SHP77 treated with DMSO at 0.1 percent for 48 hours (cell line): ENCODE results near the gene BGLAP.
A peak's percentile ranks its signal among the peaks of the same experiment; 100 is the strongest.
"Not testable (repeated sequence)": the region's sequence is repeated elsewhere in the genome, so short reads cannot be mapped to it uniquely, and the experiment has no call there.

Source experiments
- DNase-seq: peaks from one replicate; lab custom pipeline; 2025; lab: John Stamatoyannopoulos, UW

BGLAP gene

GRCh38 chr1:156241926-156242325 lies at the start of gene BGLAP:
Gene BGLAP, plus strand, starts transcription at chr1:156242184. Its CDS starts 48 bp downstream, at chr1:156242232.
- DNase-seq: no peak

DNA sequence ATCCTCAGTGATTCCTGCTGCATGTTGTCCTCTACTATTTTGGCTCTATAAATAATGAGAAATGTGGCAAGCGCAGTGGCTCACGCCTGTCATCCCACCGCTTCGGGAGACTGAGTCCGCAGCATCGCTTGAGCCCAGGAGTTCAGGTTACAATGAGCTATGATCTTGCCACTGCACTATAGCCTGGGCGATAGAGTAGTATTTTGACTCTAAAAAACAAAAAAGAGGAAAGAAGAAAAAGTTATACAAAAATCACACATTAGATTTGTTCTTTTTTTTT lies 48.8 kb upstream of the BGLAP start:
- no peak for DNase-seq

- DNase-seq: peak; percentile 100
These were observed 48.3 kb upstream of the BGLAP start, which contains the start of gene SLC25A44 for GRCh38 chr1:156193488-156194299. Gene SLC25A44, plus strand, starts transcription at chr1:156194104. Its CDS starts 5,744 bp downstream, at chr1:156199848.

GRCh38 chr1:156194300-156194652 lies 47.7 kb upstream of the BGLAP start:
- no peak for DNase-seq

GRCh38 chr1:156195853-156196252 lies 46.1 kb upstream of the BGLAP start:
- DNase-seq: no peak

DNA sequence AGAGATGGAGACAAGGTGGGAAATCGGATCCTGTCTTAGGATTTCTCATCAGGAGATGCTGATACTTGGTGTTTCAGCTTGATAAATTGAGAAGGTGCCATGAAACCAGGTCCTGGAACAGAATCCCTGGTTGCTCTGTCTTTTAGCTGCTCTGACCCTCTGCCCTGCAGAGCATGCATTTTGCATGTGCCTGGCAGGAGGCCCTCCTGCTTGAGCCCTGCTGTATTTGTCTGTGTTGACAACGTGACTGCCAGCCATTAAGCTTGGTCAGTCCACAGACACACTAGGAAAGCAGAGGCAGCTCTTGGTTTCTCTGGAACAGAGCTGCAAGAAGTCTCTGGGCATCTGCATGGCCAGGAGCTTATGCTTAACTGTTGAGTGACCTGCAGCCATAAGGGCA lies 45.5 kb upstream of the BGLAP start:
- DNase-seq: no peak

DNA sequence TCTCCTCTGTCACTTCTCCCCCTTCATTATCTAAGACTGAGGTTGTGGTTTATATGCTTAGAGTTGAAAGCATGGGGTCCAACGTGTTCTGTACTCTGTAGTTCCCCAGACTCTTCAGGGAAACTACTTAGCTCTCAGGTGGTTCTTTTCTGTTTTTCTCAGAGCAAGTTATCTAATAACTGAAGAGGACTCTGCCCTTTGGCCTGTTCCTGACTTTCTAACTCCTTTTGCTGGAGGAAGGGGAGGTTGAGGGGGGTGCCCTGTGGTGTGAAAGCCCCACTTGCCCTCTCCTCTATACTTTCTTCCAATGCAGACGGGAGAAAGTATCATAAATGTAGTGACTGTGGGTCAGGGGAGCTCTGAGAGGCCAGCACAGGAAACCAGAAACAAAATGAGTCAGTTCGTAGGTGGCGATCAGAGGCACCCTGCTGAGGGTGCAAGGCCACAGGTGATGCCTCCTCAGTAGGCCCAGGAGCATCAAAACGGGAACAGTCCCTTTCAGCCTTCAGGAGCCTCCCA lies 43.1 kb upstream of the BGLAP start:
- no peak for DNase-seq

- DNase-seq: no peak
These were observed 41.9 kb upstream of the BGLAP start for GRCh38 chr1:156200044-156200443.

- no peak for DNase-seq
These were observed 38.7 kb upstream of the BGLAP start for GRCh38 chr1:156203331-156203730.

DNA sequence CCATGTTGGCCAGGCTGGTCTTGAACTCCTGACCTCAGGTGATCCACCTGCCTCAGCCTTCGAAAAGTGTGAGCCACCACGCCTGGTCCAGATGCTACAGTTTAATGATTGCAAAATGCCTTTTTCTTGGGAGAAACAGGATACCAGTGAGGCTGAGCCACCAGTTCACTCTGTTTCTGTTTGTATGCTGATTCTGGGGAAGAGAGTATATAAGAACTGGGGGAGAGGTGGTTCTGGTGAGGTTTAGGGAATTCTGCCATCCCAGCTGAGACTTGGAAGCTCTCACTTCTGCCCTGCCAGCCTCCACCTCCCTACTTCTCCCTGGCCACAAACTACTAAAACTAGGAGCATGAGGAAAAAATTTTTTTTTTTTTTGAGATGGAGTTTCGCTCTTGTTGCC lies 37.3 kb upstream of the BGLAP start:
- DNase-seq: no peak

- DNase-seq: no peak
These were observed 30.7 kb upstream of the BGLAP start for GRCh38 chr1:156211243-156211642.

- DNase-seq: no peak
These were observed 29.9 kb upstream of the BGLAP start for GRCh38 chr1:156212130-156212529.

GRCh38 chr1:156212833-156213643 lies 28.9 kb upstream of the BGLAP start, which contains the start of gene PMF1:
Gene PMF1, plus strand, starts transcription at chr1:156213007. Its CDS starts 9 bp downstream, at chr1:156213016.
- DNase-seq: peak; percentile 99

GRCh38 chr1:156213644-156213966 lies 28.4 kb upstream of the BGLAP start:
- no peak for DNase-seq

DNA sequence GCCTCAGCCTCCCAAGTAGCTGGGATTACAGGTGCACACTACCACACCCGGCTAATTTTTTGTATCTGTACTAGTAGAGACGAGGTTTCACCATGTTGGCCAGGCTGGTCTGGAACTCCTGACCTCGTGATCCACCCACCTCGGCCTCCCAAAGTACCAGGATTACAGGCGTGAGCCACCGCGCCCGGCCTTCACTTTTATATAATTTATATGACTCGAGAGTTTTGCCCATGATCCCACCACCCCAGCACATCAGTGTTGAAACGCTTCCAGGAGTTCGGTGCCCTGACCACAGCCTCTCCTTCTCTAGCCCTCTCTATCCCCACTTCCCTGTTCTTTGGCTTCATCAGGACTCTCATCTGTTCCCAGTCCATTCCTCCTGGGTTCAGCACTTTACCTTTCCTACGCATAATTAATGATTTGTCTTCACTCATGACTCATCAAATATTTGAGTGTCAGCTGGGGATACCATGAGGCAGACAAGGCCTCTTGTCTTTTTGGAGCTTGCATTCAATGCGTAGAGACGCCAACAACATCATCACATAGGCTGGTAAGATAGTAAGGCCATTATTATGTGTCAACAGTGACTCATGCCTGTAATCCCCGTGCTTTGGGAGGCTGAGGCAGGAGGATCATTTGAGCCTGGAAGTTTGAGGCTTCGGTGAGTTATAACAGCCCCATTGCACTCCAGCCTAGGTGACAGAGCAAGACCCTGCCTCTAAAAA lies 27.8 kb upstream of the BGLAP start:
- peak; percentile 20 for DNase-seq

DNA sequence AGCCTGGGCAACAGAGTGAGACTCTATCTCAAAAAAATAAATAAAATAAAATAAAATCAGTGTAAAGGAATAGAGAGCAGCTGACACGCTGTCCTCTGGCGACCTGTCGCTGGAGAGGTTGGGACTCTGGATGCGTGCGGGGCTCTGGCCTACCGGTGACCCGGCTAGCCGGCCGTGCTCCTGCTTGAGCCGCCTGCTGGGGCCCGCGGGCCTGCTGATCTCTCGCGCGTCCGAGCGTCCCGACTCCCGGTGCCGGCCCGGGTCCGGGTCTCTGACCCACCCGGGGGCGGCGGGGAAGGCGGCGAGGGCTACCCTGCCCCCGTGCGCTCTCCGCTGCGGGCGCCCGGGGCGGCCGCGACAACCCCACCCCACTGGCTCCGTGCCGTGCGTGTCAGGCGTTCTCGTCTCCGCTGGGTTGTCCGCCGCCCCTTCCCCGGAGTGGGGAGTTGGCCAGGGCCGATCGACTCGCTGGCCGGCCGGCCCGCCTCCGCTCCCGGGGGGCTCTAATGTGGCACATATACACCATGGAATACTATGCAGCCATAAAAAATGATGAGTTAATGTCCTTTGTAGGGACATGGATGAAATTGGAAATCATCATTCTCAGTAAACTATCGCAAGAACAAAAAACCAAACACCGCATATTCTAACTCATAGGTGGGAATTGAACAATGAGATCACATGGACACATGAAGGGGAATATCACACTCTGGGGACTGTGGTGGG lies 25.5 kb upstream of the BGLAP start:
- DNase-seq: not testable (repeated sequence)

GRCh38 chr1:156217871-156218270 lies 24.1 kb upstream of the BGLAP start:
- no peak for DNase-seq

DNA sequence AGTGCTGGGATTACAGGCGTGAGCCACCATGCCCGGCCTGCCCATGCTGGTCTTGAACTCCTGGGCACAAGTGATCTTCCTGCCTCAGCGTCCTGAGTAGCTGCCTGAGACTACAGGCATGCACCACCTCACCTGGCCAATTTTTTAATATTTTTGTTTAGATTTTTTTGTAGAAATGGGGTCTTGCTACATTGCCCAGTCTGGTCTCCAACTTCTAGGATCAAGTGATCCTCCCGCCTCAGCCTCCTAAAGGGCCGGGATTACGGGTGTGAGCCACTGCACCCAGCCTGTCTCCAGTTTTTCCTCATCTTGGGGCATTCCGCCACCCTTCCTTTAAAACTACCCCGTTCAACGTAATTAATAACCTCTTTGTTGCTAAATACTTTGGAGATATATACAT lies 21.8 kb upstream of the BGLAP start:
- no peak for DNase-seq

- no peak for DNase-seq
These were observed 19.8 kb upstream of the BGLAP start for GRCh38 chr1:156221986-156222692.

DNA sequence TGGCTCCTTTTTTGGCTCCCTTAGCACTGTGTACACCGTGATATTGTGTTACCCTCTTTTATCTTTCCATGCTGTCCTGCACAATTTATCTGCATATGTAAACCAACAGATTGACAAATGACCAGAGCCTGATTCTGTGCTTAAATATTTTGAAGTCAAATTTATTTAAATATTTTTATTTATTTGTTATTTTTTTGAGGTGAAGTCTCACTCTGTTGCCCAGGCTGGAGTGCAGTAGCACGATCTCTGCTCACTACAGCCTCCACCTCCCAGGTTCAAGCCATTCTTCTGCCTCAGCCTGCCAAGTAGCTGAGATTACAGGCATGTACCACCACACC lies 16.3 kb upstream of the BGLAP start:
- no peak for DNase-seq

DNA sequence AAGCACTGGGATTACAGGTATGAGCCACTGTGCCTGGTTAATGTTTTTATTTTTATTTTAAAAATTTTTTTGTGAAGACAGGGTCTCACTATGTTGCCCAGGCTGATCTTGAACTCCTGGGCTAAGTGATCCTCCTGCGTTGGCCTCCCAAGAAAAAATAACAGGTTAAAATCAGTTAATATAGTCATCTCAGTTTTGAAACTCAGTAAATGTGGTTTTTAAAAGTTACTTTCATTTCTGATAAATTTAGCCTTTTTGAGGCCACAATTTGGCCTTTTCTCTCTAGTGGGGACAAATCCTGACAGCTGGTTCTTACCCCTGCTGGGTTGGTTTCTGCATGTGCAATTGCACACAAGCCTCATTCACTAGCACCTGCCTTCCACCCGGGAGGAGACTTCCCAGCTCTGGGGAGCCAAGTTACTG lies 15.9 kb upstream of the BGLAP start:
- DNase-seq: no peak
